Esophagus muscularis mucosa (tissue), 4 donors: Measurements from ENCODE around the gene STAT3. TPM values are rescaled to one million over a fixed set of nuclear protein-coding genes. Genes with fewer than 3 reads are reported as not detected.
"Not testable (repeated sequence)": the region's sequence is repeated elsewhere in the genome, so short reads cannot be mapped to it uniquely, and the experiment has no call there.

Experiments used
- DNase-seq: peaks from one replicate; pipeline ENCODE4 v3.0.0-alpha.2; 2017; ENCODE audit errors: extremely low spot score
- H3K27ac ChIP-seq, 4 donors: fragments of 200-600 bp; sonication (generic); replicated peaks in 1 of 4; 1 replicate in 3 of 4; 2 replicates in 1 of 4; pipeline ENCODE4 v1.5.1; 2016 to 2019; ENCODE audit warnings: mild to moderate bottlenecking in 1 of 4
- H3K27me3 ChIP-seq, 4 donors: fragments of 200-600 bp; sonication (generic); one replicate each; pipeline versions ENCODE4 v1.5.1 to v1.6.0; 2016 to 2019
- H3K36me3 ChIP-seq, 4 donors: fragments of 200-600 bp; sonication (generic); one replicate each; pipeline ENCODE4 v1.5.1; 2016 to 2019
- H3K4me1 ChIP-seq, 4 donors: fragments of 200-600 bp; sonication (generic); one replicate each; pipeline ENCODE4 v1.5.1; 2016 to 2019
- H3K4me3 ChIP-seq, 4 donors: fragments of 200-600 bp; sonication (generic); 1 replicate in 2 of 4; 2 replicates in 2 of 4; pipeline ENCODE4 v1.5.1; 2016 to 2019; ENCODE audit warnings: mild to moderate bottlenecking in 4 of 4, moderate library complexity in 1 of 4
- H3K9me3 ChIP-seq, 4 donors: fragments of 200-600 bp; sonication (generic); 1 replicate in 3 of 4; 2 replicates in 1 of 4; pipeline ENCODE4 v1.5.1; 2016 to 2019
- EP300 ChIP-seq: sonication (generic); formaldehyde crosslinking; IDR thresholded peaks from one replicate; pipeline ENCODE4 v1.6.1; 2017; ENCODE audit warnings: antibody characterized with exemption
- POLR2A ChIP-seq: fragments of 450-650 bp; IDR thresholded peaks from one replicate; pipeline ENCODE4 v1.6.1; 2017; ENCODE audit warnings: antibody characterized with exemption, moderate library complexity, mild to moderate bottlenecking, low read depth
- POLR2AphosphoS5 ChIP-seq, 2 donors: sonication (generic); formaldehyde crosslinking; IDR thresholded peaks; one replicate each; pipeline ENCODE4 v1.6.1; 2017; ENCODE audit warnings: antibody characterized with exemption in 2 of 2
- WGBS: methylation state at CpG from one replicate; pipeline ENCODE4 v1.1.5; 2018; 5-methylcytosine and 5-hydroxymethylcytosine counted together
- intact Hi-C: fragments of 100-400 bp; cut with DNase I; formaldehyde crosslinking; loops from one replicate; pipeline ENCODE4 v1.15.1; 2023
- total RNA-seq, 4 donors: library from RNA; depleted of rRNA; stranded (reverse); fragments of >200 nt; gene quantifications; one replicate each; pipeline versions ENCODE4 v1.1.0 to v1.2.1, GENCODE V29; 2016
- TF ChIP-seq, protein P1 (sequence below), 3 experiments: fragments of 200-600 bp in 2 of 3; fragments of 450-650 bp in 1 of 3; sonication (generic) in 2 of 3; IDR thresholded peaks; one replicate each; pipeline ENCODE4 v1.5.1; 2017 to 2019; ENCODE audit warnings: antibody characterized with exemption in 3 of 3, mild to moderate bottlenecking in 2 of 3, moderate library complexity in 1 of 3

The STAT3 gene
- total RNA-seq, 4 donors from 2014 or later, result 137 to 260 (median 211) TPM

DNA sequence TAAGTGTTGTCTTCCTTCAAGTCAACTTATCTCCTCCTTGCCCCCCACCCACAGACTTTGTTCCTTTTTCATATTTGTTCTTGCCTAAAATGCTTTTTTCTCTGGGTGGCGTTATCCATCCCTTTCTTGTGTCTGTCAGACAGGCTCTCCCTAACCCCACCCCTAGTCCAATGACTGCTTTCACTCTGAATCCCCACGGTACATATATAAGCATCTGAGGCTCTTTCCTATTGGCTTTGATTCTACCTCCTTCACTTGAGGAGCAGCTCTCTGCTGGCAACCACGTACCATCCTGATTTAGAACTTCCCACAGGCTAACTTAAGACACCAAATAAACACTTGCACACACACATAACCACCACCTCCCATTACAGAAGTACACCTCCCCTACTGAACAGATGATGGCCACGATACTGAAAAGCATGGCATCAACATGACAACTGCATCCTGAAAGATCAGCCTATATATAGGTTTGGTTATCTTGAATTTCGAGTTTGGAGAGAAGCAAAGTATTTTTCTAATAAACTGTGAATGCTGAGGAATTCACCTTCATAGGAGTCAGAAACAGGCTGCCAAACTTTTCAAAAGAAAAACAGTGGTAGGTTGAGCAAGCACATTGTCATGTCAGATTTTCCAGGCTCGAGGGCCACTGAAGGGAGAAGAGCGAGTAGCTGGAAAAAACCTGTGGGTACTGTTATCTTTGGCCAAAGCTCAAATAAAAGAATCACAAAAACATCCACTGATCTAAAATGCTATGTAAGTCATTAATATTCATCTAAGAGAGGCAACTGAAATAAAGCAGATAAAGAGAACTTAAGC is 24.3 kb downstream of the STAT3 start:
- peaks cover 0 to 2% (median 0%) of the 10 kb centered on the region in 4 donors for H3K36me3 ChIP-seq
- intact Hi-C loops, result no loop called here
- peak overlapping the region in 1 of 4 donors; percentile 3 for H3K4me3 ChIP-seq
- peaks cover 77 to 96% (median 94%) of the 10 kb centered on the region in 4 donors for H3K4me1 ChIP-seq
- no peak for DNase-seq
- H3K9me3 ChIP-seq, result no peaks in the 10 kb centered on the region
- no peak for TF ChIP-seq EP300
- TF ChIP-seq POLR2A, result no peak
- peak overlapping the region; percentile 57 to 66 (median 62) for H3K27ac ChIP-seq
- WGBS, result 36% methylated on average over 7 of the region's 7 CpGs
- H3K27me3 ChIP-seq, result no peaks in the 10 kb centered on the region

DNA sequence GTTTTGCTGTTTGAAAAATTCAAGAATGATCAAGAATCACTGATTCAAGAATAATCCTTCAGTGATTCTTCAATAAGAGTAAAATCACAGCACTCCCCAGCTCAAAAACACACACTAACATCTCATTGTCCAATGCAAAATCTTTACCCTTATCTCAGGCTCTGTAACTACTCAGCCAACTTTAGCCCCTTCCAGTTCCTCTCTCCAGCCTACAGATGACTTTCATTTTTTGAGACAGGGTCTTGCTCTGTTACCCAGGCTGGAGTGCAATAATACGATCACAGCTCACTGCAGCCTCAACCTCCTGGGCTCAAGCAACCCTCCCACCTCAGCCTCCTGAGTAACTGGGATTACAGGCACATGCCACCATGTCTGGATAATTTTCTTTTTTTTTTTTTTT is 25.0 kb downstream of the STAT3 start:
- intact Hi-C loops, result no loop called here
- no peak for DNase-seq
- Histone ChIP-seq H3K4me1 (peaks cover 81 to 99% (median 94%) of the 10 kb centered on the region in 4 donors), H3K36me3 (peaks cover 0 to 2% (median 0%) of the 10 kb centered on the region in 4 donors), H3K27me3 (no peaks in the 10 kb centered on the region), H3K4me3 (no peak overlapping the region), H3K27ac (peak overlapping the region; percentile 57 to 66 (median 62)), H3K9me3 (no peaks in the 10 kb centered on the region)
- TF ChIP-seq POLR2AphosphoS5 (IDR thresholded peaks at IDR 0.05) (no peak), EP300 (no peak), POLR2A (no peak)
- TF ChIP-seq, protein P1, sequence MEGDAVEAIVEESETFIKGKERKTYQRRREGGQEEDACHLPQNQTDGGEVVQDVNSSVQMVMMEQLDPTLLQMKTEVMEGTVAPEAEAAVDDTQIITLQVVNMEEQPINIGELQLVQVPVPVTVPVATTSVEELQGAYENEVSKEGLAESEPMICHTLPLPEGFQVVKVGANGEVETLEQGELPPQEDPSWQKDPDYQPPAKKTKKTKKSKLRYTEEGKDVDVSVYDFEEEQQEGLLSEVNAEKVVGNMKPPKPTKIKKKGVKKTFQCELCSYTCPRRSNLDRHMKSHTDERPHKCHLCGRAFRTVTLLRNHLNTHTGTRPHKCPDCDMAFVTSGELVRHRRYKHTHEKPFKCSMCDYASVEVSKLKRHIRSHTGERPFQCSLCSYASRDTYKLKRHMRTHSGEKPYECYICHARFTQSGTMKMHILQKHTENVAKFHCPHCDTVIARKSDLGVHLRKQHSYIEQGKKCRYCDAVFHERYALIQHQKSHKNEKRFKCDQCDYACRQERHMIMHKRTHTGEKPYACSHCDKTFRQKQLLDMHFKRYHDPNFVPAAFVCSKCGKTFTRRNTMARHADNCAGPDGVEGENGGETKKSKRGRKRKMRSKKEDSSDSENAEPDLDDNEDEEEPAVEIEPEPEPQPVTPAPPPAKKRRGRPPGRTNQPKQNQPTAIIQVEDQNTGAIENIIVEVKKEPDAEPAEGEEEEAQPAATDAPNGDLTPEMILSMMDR (IDR thresholded peaks at IDR 0.05), result no peak
- WGBS, result 84% methylated on average over 1 of the region's 1 CpG

DNA sequence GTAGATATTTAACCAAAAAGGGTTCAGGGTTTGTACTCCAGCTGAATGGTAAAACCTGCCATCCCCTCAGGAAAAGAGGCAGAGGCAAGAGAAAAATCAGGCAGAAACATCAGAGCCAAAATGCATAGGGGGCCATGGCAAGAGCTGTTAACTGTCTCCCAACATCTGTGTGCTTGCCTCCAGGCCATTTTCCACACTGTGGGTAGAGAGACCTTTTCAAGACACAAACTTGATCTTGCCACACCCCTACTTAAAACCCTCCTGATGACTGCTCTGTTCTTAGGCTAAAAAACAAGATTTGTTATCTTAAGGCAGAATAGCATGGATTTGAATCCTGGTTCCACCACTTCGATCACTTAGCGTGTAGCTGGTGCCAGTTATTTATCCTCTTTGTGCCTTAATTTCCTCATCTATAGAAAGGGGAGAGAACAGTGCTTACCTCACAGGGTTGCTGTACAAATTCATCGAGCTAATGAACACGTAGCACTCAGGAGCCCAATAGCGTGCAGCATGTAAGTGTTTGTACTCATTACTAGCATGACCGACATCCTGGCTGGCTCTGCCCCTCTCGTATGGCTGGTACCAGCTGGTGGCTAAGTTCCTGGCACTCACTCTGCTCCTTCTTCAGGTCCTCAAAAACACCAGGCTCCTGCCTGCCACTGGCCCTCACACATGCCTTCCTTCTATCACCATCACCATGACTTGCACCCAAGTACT is 25.8 kb downstream of the STAT3 start:
- DNase-seq, result no peak
- Histone ChIP-seq H3K4me1 (peaks cover 74 to 99% (median 93%) of the 10 kb centered on the region in 4 donors), H3K9me3 (no peaks in the 10 kb centered on the region), H3K27ac (peak overlapping the region; percentile 37 to 66 (median 62)), H3K27me3 (no peaks in the 10 kb centered on the region), H3K36me3 (peaks cover 0 to 2% (median 0%) of the 10 kb centered on the region in 4 donors), H3K4me3 (no peak overlapping the region)
- intact Hi-C loops, result no loop called here
- WGBS, result 83% methylated on average over 7 of the region's 7 CpGs
- TF ChIP-seq POLR2AphosphoS5 (IDR thresholded peaks at IDR 0.05), result no peak
- TF ChIP-seq, protein P1 (IDR thresholded peaks at IDR 0.05), result no peak
- no peak for TF ChIP-seq EP300
- TF ChIP-seq POLR2A, result no peak

DNA sequence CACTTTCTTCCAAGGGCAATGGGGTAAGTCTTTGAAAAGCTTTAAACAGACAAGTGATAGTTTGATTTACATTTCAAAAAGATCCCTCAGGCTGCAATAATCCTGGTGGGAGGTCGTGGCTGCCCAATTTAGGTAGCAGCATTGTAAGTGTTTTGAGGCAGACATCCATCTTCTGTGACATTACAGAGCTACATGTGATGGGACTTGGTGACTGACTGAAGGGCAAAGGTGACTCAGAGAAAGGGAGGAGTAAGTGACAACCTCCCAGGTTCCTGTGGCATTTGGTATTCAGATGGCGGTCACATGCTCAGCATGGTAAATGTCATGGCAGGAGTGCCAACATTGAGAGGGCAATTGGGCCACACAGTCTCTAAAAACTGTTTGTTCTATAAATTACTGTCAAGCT is 26.5 kb downstream of the STAT3 start:
- H3K9me3 ChIP-seq, result no peaks in the 10 kb centered on the region
- peak overlapping the region; percentile 32 to 66 (median 51) for H3K27ac ChIP-seq
- peaks cover 70 to 96% (median 93%) of the 10 kb centered on the region in 4 donors for H3K4me1 ChIP-seq
- TF ChIP-seq POLR2AphosphoS5 (IDR thresholded peaks at IDR 0.05), result no peak
- H3K27me3 ChIP-seq, result no peaks in the 10 kb centered on the region
- peaks cover 0 to 8% (median under 1%) of the 10 kb centered on the region in 4 donors for H3K36me3 ChIP-seq
- H3K4me3 ChIP-seq, result no peak overlapping the region
- intact Hi-C loops, result no loop called here
- no peak for DNase-seq
- 55% methylated on average over 2 of the region's 2 CpGs for WGBS

DNA sequence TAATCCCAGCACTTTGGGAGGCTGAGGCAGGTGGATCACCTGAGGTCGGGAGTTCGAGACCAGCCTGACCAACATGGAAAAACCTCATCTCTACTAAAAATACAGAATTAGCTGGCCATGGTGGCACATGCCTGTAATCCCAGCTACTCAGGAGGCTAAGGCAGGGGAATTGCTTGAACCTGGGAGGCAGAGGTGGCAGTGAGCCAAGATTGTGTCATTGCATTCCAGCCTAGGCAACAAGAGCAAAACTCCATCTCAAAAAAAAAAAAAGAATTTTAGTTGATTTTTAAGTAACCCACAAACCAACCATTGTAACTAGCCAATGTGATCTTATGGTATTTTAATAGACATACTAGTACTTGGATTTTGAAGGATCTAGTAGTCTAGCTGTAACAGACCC is 27.9 kb downstream of the STAT3 start:
- Histone ChIP-seq H3K27ac (peak overlapping the region in 3 of 4 donors; percentile 11 to 37 (median 30)), H3K36me3 (peaks cover 0 to 10% (median 2%) of the 10 kb centered on the region in 4 donors), H3K4me1 (peaks cover 69 to 90% (median 88%) of the 10 kb centered on the region in 4 donors)
- intact Hi-C loops, H3K9me3 ChIP-seq, DNase-seq, H3K27me3 ChIP-seq, H3K4me3 ChIP-seq: not testable (repeated sequence)
- 95% methylated on average over 2 of the region's 2 CpGs for WGBS

DNA sequence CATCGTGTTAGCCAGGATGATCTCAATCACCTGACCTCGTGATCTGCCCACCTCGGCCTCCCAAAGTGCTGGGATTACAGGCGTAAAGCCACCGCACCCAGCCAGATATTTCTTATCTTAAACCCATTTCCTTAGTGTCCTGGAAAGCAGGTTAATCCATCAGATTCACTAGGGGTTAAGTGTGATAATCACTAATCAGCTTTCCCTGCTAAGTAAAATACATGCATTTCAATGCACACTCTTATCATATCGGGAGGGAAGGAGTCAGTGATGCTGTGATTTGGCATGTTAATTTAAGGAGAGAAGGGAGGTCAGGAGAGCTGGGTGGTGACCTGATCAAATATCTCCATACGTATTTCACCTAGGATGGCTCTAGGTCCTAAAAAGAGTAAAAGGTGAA is 29.1 kb downstream of the STAT3 start:
- 86% methylated on average over 7 of the region's 7 CpGs for WGBS
- no peaks in the 10 kb centered on the region for H3K27me3 ChIP-seq
- H3K27ac ChIP-seq, result no peak overlapping the region
- peaks cover 0 to 8% (median 2%) of the 10 kb centered on the region in 4 donors for H3K36me3 ChIP-seq
- peaks cover 72 to 91% (median 88%) of the 10 kb centered on the region in 4 donors for H3K4me1 ChIP-seq
- intact Hi-C loops, result no loop called here
- TF ChIP-seq POLR2AphosphoS5 (IDR thresholded peaks at IDR 0.05), result no peak
- TF ChIP-seq POLR2A, result no peak
- no peak for TF ChIP-seq EP300
- TF ChIP-seq, protein P1 (IDR thresholded peaks at IDR 0.05), result no peak
- no peaks in the 10 kb centered on the region for H3K9me3 ChIP-seq
- DNase-seq, result no peak
- H3K4me3 ChIP-seq, result no peak overlapping the region
